ENCODE measurements around the gene UBE2L3.
A peak's percentile ranks its signal among the peaks of the same experiment; 100 is the strongest.

Gene UBE2L3

DNA sequence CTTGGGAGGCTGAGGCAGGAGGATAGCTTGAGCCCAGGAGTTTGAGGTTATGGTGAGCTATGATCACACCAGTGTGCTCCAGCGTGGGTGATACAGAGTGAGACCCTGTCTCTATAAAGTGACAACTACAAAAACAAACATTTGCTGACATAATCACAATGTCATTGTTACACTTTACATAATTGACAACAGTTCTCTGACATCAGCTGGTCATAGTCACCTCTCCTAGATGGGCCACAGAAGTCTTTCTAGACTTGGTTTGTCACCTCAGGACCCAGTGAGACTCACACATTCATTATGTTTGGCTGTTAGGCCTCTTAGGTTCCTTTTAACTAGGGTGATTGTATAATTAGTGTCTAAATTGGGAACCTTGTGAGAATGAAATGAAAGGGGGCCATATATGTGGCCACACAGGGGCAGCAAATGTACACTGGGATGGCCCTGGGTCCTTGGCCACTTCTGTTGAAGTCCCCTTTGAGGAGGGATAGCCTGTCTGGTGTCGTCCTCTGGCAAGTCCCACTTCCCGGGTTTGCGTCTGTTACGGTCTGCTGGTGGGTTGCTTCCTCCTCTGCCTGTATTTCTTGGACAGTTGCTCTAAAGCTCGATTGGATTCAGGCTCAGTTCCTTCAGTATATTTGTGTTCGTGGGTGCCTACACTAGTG lies 92.5 kb downstream of the UBE2L3 start:
- H3K4me3 ChIP-seq (ENCODE audit: insufficient read depth, low read depth, low read length, poor library complexity, severe bottlenecking), result no peak overlapping the region
- no peaks in the 10 kb centered on the region for H3K9me3 ChIP-seq (ENCODE audit: control insufficient read depth, low read length)
- no peaks in the 10 kb centered on the region for H3K36me3 ChIP-seq (ENCODE audit: control insufficient read depth, insufficient read depth, low read length)
- no peaks in the 10 kb centered on the region for H3K27me3 ChIP-seq (replicated peaks; ENCODE audit: control insufficient read depth, insufficient read depth, low read length, poor library complexity, severe bottlenecking)
- peaks cover 10% of the 10 kb centered on the region for H3K4me1 ChIP-seq (ENCODE audit: control insufficient read depth, insufficient read depth, low read length, poor library complexity, severe bottlenecking)
- DNase-seq, result no peak
- no peak overlapping the region for H3K27ac ChIP-seq (ENCODE audit: insufficient read depth, low read length, poor library complexity, severe bottlenecking)

GRCh38 chr22:21660904-21661303 lies 93.4 kb downstream of the UBE2L3 start:
- Histone ChIP-seq H3K4me1 (ENCODE audit: control insufficient read depth, insufficient read depth, low read length, poor library complexity, severe bottlenecking) (peaks cover 14% of the 10 kb centered on the region), H3K4me3 (ENCODE audit: insufficient read depth, low read depth, low read length, poor library complexity, severe bottlenecking) (no peak overlapping the region), H3K9me3 (ENCODE audit: control insufficient read depth, low read length) (no peaks in the 10 kb centered on the region), H3K27me3 (replicated peaks; ENCODE audit: control insufficient read depth, insufficient read depth, low read length, poor library complexity, severe bottlenecking) (no peaks in the 10 kb centered on the region), H3K36me3 (ENCODE audit: control insufficient read depth, insufficient read depth, low read length) (no peaks in the 10 kb centered on the region), H3K27ac (ENCODE audit: insufficient read depth, low read length, poor library complexity, severe bottlenecking) (no peak overlapping the region)
- DNase-seq, result no peak

DNA sequence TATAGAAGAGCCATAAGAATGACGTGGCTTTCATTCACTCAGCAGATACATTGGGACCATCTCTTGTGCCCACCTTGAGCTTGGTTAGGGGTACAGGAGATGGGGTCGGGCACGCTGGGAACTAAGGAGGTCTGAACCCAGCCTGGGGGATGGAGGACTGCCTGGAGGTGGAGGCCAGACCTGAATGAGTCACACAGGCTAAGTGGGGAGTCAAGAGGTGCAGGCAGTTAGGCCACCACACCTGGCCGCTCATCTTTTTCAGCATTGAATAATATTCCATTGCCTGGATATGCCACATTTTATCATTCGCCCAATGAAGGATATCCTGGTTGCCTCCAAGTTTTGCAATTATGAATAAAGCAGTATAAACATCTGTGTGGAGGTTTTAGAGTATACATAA lies 94.5 kb downstream of the UBE2L3 start:
- no peak for DNase-seq
- Histone ChIP-seq H3K27me3 (replicated peaks; ENCODE audit: control insufficient read depth, insufficient read depth, low read length, poor library complexity, severe bottlenecking) (no peaks in the 10 kb centered on the region), H3K9me3 (ENCODE audit: control insufficient read depth, low read length) (no peaks in the 10 kb centered on the region), H3K27ac (ENCODE audit: insufficient read depth, low read length, poor library complexity, severe bottlenecking) (no peak overlapping the region), H3K4me1 (ENCODE audit: control insufficient read depth, insufficient read depth, low read length, poor library complexity, severe bottlenecking) (peaks cover 10% of the 10 kb centered on the region), H3K36me3 (ENCODE audit: control insufficient read depth, insufficient read depth, low read length) (no peaks in the 10 kb centered on the region), H3K4me3 (ENCODE audit: insufficient read depth, low read depth, low read length, poor library complexity, severe bottlenecking) (no peak overlapping the region)

DNA sequence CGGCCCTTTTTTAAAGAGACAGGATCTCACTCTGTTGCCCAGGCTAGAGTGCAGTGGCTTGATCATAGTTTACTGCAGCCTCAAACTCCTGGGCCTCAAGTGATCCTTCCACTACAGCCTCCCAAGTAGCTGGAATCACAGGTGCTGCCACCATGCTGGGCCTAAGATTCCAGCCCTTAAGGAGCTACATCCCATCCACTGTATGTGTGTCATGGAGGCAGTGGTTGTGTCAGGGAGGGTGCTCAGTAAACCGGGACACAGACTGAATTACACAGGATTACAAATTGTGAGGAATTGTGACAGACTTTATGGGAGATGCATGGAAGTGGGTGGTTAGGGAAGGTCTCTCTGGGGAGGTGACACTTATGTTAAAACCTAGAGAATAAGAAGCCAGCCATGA lies 96.2 kb downstream of the UBE2L3 start:
- H3K4me1 ChIP-seq (ENCODE audit: control insufficient read depth, insufficient read depth, low read length, poor library complexity, severe bottlenecking), result peaks cover 4% of the 10 kb centered on the region
- no peak overlapping the region for H3K27ac ChIP-seq (ENCODE audit: insufficient read depth, low read length, poor library complexity, severe bottlenecking)
- H3K27me3 ChIP-seq (replicated peaks; ENCODE audit: control insufficient read depth, insufficient read depth, low read length, poor library complexity, severe bottlenecking), result no peaks in the 10 kb centered on the region
- H3K4me3 ChIP-seq (ENCODE audit: insufficient read depth, low read depth, low read length, poor library complexity, severe bottlenecking), result no peak overlapping the region
- DNase-seq, result no peak
- no peaks in the 10 kb centered on the region for H3K9me3 ChIP-seq (ENCODE audit: control insufficient read depth, low read length)
- H3K36me3 ChIP-seq (ENCODE audit: control insufficient read depth, insufficient read depth, low read length), result no peaks in the 10 kb centered on the region

GRCh38 chr22:21665047-21665851 lies 97.7 kb downstream of the UBE2L3 start:
- H3K27ac ChIP-seq (ENCODE audit: insufficient read depth, low read length, poor library complexity, severe bottlenecking), result peak overlapping the region; percentile 87
- peaks cover 1% of the 10 kb centered on the region for H3K36me3 ChIP-seq (ENCODE audit: control insufficient read depth, insufficient read depth, low read length)
- no peaks in the 10 kb centered on the region for H3K27me3 ChIP-seq (replicated peaks; ENCODE audit: control insufficient read depth, insufficient read depth, low read length, poor library complexity, severe bottlenecking)
- no peak for DNase-seq
- peak overlapping the region; percentile 79 for H3K4me3 ChIP-seq (ENCODE audit: insufficient read depth, low read depth, low read length, poor library complexity, severe bottlenecking)
- H3K4me1 ChIP-seq (ENCODE audit: control insufficient read depth, insufficient read depth, low read length, poor library complexity, severe bottlenecking), result peaks cover 4% of the 10 kb centered on the region
- no peaks in the 10 kb centered on the region for H3K9me3 ChIP-seq (ENCODE audit: control insufficient read depth, low read length)

- Histone ChIP-seq H3K27me3 (replicated peaks; ENCODE audit: control insufficient read depth, insufficient read depth, low read length, poor library complexity, severe bottlenecking) (no peaks in the 10 kb centered on the region), H3K27ac (ENCODE audit: insufficient read depth, low read length, poor library complexity, severe bottlenecking) (no peak overlapping the region), H3K4me3 (ENCODE audit: insufficient read depth, low read depth, low read length, poor library complexity, severe bottlenecking) (peak overlapping the region; percentile 79), H3K4me1 (ENCODE audit: control insufficient read depth, insufficient read depth, low read length, poor library complexity, severe bottlenecking) (peaks cover 4% of the 10 kb centered on the region), H3K9me3 (ENCODE audit: control insufficient read depth, low read length) (no peaks in the 10 kb centered on the region), H3K36me3 (ENCODE audit: control insufficient read depth, insufficient read depth, low read length) (peaks cover 16% of the 10 kb centered on the region)
- no peak for DNase-seq
Measured at GRCh38 chr22:21666786-21667185, 99.3 kb downstream of the UBE2L3 start.

GRCh38 chr22:21669026-21669425 lies 101.5 kb downstream of the UBE2L3 start:
- no peak overlapping the region for H3K27ac ChIP-seq (ENCODE audit: insufficient read depth, low read length, poor library complexity, severe bottlenecking)
- H3K4me1 ChIP-seq (ENCODE audit: control insufficient read depth, insufficient read depth, low read length, poor library complexity, severe bottlenecking), result peaks cover 4% of the 10 kb centered on the region
- H3K27me3 ChIP-seq (replicated peaks; ENCODE audit: control insufficient read depth, insufficient read depth, low read length, poor library complexity, severe bottlenecking), result no peaks in the 10 kb centered on the region
- no peaks in the 10 kb centered on the region for H3K9me3 ChIP-seq (ENCODE audit: control insufficient read depth, low read length)
- DNase-seq, result no peak
- H3K4me3 ChIP-seq (ENCODE audit: insufficient read depth, low read depth, low read length, poor library complexity, severe bottlenecking), result no peak overlapping the region
- peaks cover 38% of the 10 kb centered on the region for H3K36me3 ChIP-seq (ENCODE audit: control insufficient read depth, insufficient read depth, low read length)

- no peak for DNase-seq
- H3K27ac ChIP-seq (ENCODE audit: insufficient read depth, low read length, poor library complexity, severe bottlenecking), result no peak overlapping the region
- H3K4me1 ChIP-seq (ENCODE audit: control insufficient read depth, insufficient read depth, low read length, poor library complexity, severe bottlenecking), result no peaks in the 10 kb centered on the region
- H3K9me3 ChIP-seq (ENCODE audit: control insufficient read depth, low read length), result no peaks in the 10 kb centered on the region
- H3K4me3 ChIP-seq (ENCODE audit: insufficient read depth, low read depth, low read length, poor library complexity, severe bottlenecking), result no peak overlapping the region
- H3K36me3 ChIP-seq (ENCODE audit: control insufficient read depth, insufficient read depth, low read length), result peaks cover 57% of the 10 kb centered on the region
- no peaks in the 10 kb centered on the region for H3K27me3 ChIP-seq (replicated peaks; ENCODE audit: control insufficient read depth, insufficient read depth, low read length, poor library complexity, severe bottlenecking)
Measured at GRCh38 chr22:21672107-21672629, 104.7 kb downstream of the UBE2L3 start.
